Measurements from ENCODE around the gene NOXA1.
A peak's percentile ranks its signal among the peaks of the same experiment; 100 is the strongest.
"Not testable (repeated sequence)": the region's sequence is repeated elsewhere in the genome, so short reads cannot be mapped to it uniquely, and the experiment has no call there.

The NOXA1 gene

GRCh38 chr9:137406876-137407589 lies 16.2 kb upstream of the NOXA1 start:
- DNase-seq, result peak; percentile 53

GRCh38 chr9:137407590-137408300 lies 15.4 kb upstream of the NOXA1 start:
- no peak for DNase-seq

GRCh38 chr9:137408651-137409405 lies 14.4 kb upstream of the NOXA1 start:
- DNase-seq, result no peak

- no peak for DNase-seq
These were observed 13.7 kb upstream of the NOXA1 start for GRCh38 chr9:137409515-137409914.

GRCh38 chr9:137410236-137410890 lies 12.8 kb upstream of the NOXA1 start:
- not testable (repeated sequence) for DNase-seq

- no peak for DNase-seq
These were observed 12.3 kb upstream of the NOXA1 start for GRCh38 chr9:137410891-137411249.

GRCh38 chr9:137411260-137411644 lies 11.9 kb upstream of the NOXA1 start:
- no peak for DNase-seq

- peak; percentile 56 for DNase-seq
These were observed 11.4 kb upstream of the NOXA1 start for GRCh38 chr9:137411645-137412380.

- no peak for DNase-seq
These were observed 10.8 kb upstream of the NOXA1 start for GRCh38 chr9:137412431-137412830.

- DNase-seq, result no peak
These were observed 7.7 kb upstream of the NOXA1 start for GRCh38 chr9:137415451-137415850.

- no peak for DNase-seq
These were observed 7.1 kb upstream of the NOXA1 start for GRCh38 chr9:137416006-137416562.

GRCh38 chr9:137416563-137417151 lies 6.5 kb upstream of the NOXA1 start:
- no peak for DNase-seq

GRCh38 chr9:137417161-137418021 lies 5.8 kb upstream of the NOXA1 start:
- no peak for DNase-seq

- no peak for DNase-seq
These were observed 1.2 kb upstream of the NOXA1 start for GRCh38 chr9:137421838-137422603.

- peak; percentile 51 for DNase-seq
These were observed 510 bp downstream of the NOXA1 start for GRCh38 chr9:137423514-137424291.

GRCh38 chr9:137426018-137426681 lies 3.0 kb downstream of the NOXA1 start:
- peak; percentile 5 for DNase-seq

- DNase-seq, result peak; percentile 5
These were observed 4.5 kb downstream of the NOXA1 start for GRCh38 chr9:137427454-137428310.

- DNase-seq, result no peak
These were observed 5.1 kb downstream of the NOXA1 start for GRCh38 chr9:137428311-137428630.

Measured in CD4-positive, alpha-beta T cell treated with Interleukin-15 for 1 hour (primary cell).